Measurements from ENCODE around the gene LSAMP.

DNA sequence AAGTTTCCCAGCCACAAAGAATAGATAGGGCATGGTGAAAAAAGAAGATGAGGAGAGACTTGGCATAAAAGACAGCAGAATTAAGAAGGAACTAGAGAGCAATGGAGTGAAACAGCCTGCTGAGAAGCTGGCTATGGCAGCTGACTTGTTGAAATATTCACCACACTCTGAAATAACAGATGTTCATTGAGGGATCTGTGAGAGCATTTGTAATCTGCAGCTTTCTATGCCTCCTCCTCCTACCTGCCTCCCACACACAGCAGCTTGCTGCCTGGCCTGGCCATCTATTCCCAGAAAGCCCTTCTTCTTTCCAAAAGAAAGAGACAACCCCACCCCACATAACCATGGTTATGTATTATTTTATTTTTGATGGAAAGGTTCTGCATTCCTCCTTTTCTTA lies 518.1 kb downstream of the LSAMP start:
- TF ChIP-seq, protein P1, sequence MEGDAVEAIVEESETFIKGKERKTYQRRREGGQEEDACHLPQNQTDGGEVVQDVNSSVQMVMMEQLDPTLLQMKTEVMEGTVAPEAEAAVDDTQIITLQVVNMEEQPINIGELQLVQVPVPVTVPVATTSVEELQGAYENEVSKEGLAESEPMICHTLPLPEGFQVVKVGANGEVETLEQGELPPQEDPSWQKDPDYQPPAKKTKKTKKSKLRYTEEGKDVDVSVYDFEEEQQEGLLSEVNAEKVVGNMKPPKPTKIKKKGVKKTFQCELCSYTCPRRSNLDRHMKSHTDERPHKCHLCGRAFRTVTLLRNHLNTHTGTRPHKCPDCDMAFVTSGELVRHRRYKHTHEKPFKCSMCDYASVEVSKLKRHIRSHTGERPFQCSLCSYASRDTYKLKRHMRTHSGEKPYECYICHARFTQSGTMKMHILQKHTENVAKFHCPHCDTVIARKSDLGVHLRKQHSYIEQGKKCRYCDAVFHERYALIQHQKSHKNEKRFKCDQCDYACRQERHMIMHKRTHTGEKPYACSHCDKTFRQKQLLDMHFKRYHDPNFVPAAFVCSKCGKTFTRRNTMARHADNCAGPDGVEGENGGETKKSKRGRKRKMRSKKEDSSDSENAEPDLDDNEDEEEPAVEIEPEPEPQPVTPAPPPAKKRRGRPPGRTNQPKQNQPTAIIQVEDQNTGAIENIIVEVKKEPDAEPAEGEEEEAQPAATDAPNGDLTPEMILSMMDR (IDR thresholded peaks at IDR 0.05), result no peak
- no peak for TF ChIP-seq POLR2A (IDR thresholded peaks at IDR 0.05)
